ENCODE measurements around the gene DARS1.
A peak's percentile ranks its signal among the peaks of the same experiment; 100 is the strongest.

The DARS1 gene

DNA sequence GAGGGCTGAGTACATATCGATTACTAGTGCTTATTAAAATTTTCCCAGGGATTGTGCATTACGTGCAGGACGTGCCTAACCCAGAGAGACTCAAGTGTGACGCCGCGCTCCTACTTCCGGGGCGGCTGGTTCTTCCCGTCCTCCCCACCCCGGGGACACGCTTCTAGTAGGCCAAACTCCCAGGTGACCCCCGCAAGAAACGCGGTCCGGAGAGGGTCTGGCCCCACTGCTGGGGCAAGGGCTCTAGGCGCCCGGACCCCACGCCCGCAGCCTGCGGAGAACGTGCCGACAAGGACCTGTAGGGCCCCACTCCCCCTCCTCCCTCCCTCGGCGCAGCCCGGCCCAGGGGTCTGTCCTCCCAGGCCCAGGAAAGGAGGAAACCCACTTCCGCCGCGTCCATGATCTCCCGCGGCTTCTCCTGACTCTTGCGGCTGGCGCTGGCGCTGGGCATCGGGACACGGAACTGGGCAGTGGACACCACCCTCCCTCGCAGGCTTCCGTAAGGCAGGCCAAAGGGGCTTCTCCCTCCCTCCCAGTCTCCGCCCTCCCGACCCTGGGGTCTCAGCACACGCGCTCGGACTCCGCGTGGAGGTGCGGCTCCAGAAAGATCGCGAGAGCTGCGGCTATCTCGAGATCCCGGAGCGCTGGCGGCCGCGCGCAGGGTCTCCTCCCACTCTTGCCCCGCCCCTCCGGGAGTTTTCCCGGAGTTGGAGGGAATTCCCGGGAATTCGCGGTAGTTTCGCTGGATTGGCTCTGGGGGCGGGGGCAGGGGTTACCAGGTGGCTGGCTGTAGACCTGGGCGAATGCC lies at the start of gene DARS1:
TSS of gene DARS1 (minus strand) at position 609 of the 808 bp plus-strand sequence. CDS start at position 451, 158 bp downstream.
- no peaks in the 10 kb centered on the region for H3K9me3 ChIP-seq (ENCODE audit: control insufficient read depth, insufficient read depth, low read length)
- peaks cover 4% of the 10 kb centered on the region; the same call in 1 of the 2 replicates for H3K4me1 ChIP-seq (ENCODE audit: insufficient read depth, low read length)
- no peaks in the 10 kb centered on the region; the same call in 1 of the 2 replicates for H3K36me3 ChIP-seq (ENCODE audit: insufficient read depth, low read length)
- H3K9ac ChIP-seq (ENCODE audit: low read depth, low read length), result peak within 1 kb of the TSS; percentile 68

DNA sequence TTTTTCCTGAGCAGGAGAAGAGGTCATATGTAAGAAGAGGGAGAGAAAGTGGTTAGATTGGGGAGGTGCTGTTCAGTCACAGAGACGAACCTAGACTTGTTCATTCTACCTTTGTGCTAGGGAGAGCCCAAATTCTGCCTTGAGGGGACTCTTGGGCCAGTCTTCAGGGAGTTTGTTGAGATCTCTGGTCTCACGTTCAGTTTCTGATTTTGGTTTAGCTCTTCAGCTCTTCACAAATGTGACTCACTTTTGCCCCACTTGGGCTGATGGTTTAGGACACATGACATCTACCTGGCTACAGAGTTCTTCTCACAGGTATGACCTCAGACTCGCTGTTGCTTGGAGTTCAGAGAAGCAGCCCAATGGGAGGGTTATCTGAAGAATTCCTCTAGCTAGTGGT lies 49.2 kb upstream of the DARS1 start:
- Histone ChIP-seq H3K9ac (ENCODE audit: low read depth, low read length) (no peak overlapping the region), H3K9me3 (ENCODE audit: control insufficient read depth, insufficient read depth, low read length) (no peaks in the 10 kb centered on the region), H3K36me3 (ENCODE audit: insufficient read depth, low read length) (no peaks in the 10 kb centered on the region), H3K4me1 (ENCODE audit: insufficient read depth, low read length) (no peaks in the 10 kb centered on the region)

DNA sequence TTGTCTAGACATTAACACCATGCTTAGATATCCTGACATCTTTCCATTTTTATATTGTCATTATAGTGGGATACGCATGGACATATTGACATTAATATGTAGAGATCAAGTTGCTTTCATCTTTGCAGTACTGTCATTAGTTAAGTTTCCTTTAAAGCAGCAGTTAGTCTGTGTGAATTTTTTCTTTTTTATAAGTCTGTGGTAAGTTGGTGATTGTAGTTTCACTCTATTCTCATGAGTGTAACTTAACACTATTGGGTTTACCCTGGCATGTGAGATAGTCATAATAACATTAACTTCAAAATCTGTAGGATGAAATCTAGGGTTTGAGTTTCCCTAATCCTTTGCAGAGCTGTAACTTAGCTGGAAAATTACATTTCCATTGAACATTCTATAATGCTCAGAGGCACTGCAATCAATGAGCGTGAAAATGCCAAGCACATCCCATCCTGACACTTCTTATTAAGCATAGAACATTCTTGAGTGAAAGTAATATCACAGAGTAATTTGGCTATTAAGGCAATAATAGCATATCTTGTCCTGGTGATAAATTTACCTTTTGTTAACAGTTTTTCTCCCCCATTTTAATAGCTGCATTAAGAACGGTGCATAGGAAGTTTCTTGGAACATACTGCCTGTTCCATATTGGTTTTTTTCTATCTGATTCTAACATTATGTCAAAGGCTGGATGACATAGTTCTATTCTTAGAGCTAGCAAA lies 47.5 kb upstream of the DARS1 start:
- Histone ChIP-seq H3K36me3 (ENCODE audit: insufficient read depth, low read length) (no peaks in the 10 kb centered on the region), H3K4me1 (ENCODE audit: insufficient read depth, low read length) (no peaks in the 10 kb centered on the region), H3K9ac (ENCODE audit: low read depth, low read length) (no peak overlapping the region), H3K9me3 (ENCODE audit: control insufficient read depth, insufficient read depth, low read length) (no peaks in the 10 kb centered on the region)

DNA sequence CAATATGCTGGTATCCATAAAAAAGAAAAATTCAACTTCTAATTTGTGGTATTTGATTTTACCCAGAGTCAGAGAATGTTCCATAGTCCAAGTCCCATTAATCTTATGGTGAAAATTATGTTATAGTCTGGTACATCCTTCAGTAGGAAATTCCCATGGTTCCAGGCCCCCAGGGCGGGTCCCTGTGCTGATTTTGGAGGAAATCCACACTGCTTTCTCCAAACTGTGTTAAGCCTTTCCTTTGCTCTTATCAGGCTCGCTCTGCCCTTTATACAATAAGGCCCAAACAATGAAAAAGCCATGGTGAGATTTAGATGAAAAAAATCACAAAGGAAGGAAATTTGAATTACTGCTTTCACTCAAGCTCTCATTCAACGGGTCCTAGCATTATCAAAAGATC lies 46.8 kb upstream of the DARS1 start:
- H3K9me3 ChIP-seq (ENCODE audit: control insufficient read depth, insufficient read depth, low read length), result no peaks in the 10 kb centered on the region
- 0 out of 2 replicates have a peak, but pooled peaks cover 2% of the 10 kb centered on the region for H3K4me1 ChIP-seq (ENCODE audit: insufficient read depth, low read length)
- H3K36me3 ChIP-seq (ENCODE audit: insufficient read depth, low read length), result no peaks in the 10 kb centered on the region
- no peak overlapping the region for H3K9ac ChIP-seq (ENCODE audit: low read depth, low read length)

DNA sequence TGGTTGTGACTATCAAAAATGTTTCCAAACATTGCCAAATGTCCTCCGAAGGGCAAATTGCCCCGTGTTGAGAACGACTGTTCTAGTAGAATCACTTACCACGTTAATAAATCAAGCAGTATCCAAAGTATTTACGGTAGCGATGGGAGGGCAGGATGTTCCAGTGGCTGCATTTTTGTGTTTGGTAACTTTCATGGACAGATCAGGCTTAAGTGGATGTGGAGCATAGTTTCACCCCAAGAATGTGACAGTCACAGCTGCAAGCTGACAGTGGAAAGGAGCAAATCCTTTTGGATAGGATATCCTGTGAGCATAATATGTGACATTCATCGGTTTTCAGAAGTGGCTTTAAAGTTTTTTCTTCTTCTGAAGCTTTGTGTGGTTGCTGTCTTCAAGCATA lies 46.3 kb upstream of the DARS1 start:
- Histone ChIP-seq H3K4me1 (ENCODE audit: insufficient read depth, low read length) (0 out of 2 replicates have a peak, but pooled peaks cover 4% of the 10 kb centered on the region), H3K9me3 (ENCODE audit: control insufficient read depth, insufficient read depth, low read length) (no peaks in the 10 kb centered on the region), H3K36me3 (ENCODE audit: insufficient read depth, low read length) (no peaks in the 10 kb centered on the region), H3K9ac (ENCODE audit: low read depth, low read length) (no peak overlapping the region)

DNA sequence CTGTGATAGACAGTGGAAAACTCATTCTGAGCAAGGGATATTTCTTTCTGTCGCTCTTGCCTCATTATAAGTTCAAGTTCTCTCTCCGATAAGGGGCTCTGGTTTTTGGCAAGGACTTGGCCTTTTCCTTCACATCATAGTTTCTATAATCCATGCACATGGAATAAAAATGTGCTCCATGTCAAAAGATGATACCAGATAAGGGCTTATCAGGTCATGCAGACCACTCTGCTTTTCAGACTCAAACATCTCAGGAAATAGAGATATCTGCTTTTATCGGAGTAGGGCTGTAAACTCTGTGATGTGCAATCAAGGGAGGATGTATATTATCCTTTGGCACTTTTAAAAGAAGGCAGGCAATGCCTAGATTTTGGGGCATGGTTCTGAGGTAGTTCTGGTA lies 45.0 kb upstream of the DARS1 start:
- no peak overlapping the region for H3K9ac ChIP-seq (ENCODE audit: low read depth, low read length)
- no peaks in the 10 kb centered on the region for H3K9me3 ChIP-seq (ENCODE audit: control insufficient read depth, insufficient read depth, low read length)
- H3K4me1 ChIP-seq (ENCODE audit: insufficient read depth, low read length), result 0 out of 2 replicates have a peak, but pooled peaks cover 4% of the 10 kb centered on the region
- no peaks in the 10 kb centered on the region for H3K36me3 ChIP-seq (ENCODE audit: insufficient read depth, low read length)

DNA sequence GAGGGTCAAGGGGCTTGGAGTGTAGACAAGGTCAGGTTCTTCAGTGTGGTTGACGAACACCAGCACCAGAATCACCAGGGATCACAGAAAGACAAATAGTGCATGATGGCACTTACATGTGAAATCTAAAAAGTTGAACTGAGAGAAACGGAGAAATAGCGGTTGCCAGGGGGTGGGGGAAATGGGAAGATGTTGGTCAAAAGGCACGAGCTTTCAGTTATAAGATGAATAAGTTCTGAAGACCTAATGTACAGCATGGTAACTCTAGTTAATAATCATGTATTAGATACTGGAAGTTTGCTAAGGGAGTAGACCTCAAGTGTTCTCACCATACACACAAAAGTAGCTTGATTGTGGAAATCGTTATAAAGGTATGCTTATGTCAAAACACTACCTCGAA lies 43.7 kb upstream of the DARS1 start:
- Histone ChIP-seq H3K9ac (ENCODE audit: low read depth, low read length) (no peak overlapping the region), H3K36me3 (ENCODE audit: insufficient read depth, low read length) (no peaks in the 10 kb centered on the region), H3K9me3 (ENCODE audit: control insufficient read depth, insufficient read depth, low read length) (no peaks in the 10 kb centered on the region), H3K4me1 (ENCODE audit: insufficient read depth, low read length) (0 out of 2 replicates have a peak, but pooled peaks cover 4% of the 10 kb centered on the region)

DNA sequence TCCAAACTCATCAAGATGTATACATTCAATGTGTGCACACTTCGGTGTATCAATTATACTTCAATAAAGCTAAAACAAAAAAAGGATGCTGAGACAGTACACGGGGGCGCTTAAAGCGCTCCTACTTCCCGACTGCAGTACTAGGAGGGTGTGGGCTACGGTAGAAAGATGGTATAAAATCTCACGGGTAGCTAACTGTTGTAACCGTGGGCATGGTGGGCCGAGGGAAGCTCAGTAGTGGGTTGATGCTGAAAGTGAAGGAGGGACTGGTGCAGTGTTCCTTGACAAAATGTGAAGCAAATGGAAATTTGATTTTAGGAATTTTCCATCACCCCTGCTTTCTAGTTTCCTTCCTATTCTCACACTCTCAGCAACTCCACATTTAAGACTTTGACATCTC lies 42.6 kb upstream of the DARS1 start:
- 0 out of 2 replicates have a peak, but pooled peaks cover 4% of the 10 kb centered on the region for H3K4me1 ChIP-seq (ENCODE audit: insufficient read depth, low read length)
- no peak overlapping the region for H3K9ac ChIP-seq (ENCODE audit: low read depth, low read length)
- no peaks in the 10 kb centered on the region for H3K36me3 ChIP-seq (ENCODE audit: insufficient read depth, low read length)
- no peaks in the 10 kb centered on the region for H3K9me3 ChIP-seq (ENCODE audit: control insufficient read depth, insufficient read depth, low read length)

DNA sequence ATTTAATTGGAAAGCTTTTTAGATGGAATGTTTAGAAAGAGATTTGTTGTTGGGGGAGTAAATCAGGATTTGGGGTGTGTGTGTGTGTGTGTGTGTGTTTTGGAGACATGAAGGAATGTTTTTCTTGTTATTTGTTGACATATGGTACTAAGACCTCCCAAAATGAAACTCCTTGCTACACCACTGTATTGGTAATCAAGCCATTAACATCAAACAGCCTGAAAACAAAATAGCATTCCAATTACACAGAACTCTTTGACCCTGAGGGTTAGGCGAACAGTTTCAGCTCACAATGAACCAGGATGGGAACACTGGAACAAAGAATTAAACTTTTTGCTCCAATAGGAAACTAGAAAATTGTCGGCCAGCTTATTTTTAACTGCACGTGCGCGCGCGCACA lies 41.7 kb upstream of the DARS1 start:
- Histone ChIP-seq H3K9ac (ENCODE audit: low read depth, low read length) (no peak overlapping the region), H3K4me1 (ENCODE audit: insufficient read depth, low read length) (0 out of 2 replicates have a peak, but pooled peaks cover 4% of the 10 kb centered on the region), H3K36me3 (ENCODE audit: insufficient read depth, low read length) (no peaks in the 10 kb centered on the region), H3K9me3 (ENCODE audit: control insufficient read depth, insufficient read depth, low read length) (no peaks in the 10 kb centered on the region)

DNA sequence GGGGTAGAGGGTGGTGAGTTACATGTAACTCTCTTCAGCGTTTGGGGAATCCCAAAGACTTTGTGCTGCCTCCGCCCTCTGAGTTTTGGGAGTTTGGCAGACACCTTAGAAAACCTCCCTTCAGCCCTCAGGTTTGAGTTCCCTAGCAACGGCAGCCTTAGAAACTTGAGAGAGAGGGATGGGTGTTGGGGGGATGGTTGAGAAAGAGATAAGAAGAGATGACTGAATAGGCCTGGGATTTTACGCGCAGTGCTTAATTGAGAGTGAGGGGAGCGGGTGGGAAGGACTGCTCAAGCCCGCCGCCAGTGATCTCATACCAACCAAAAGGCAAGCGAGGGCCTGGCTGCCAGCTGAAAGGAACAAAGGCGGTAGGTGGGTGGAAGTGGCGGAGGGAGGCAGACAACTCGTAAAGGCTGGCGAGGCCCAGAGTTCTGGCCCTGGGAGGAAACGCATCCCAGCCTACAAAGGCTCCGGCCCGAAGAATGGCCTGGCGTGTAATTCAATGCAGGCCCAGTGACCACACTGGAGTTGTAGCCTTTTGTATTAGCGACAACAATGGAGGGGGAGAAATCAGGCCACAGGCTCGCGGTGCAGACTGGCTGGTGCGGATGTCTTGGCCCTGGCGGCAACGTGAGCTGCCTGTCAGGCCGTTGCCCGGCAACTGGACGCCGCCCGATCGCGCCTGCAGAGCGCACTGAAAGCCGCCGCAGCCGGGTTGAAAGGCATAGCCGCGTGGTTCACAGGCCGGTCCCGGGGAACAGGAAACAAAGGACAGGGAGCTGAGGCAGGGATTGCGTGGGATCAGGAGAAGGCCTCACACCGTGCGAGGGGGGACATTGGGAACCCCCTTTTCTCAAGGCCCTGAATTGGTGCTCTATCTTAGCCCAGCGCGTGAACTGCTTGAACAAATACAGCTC lies 39.9 kb upstream of the DARS1 start:
- peak overlapping the region; percentile 60; the same call in 1 of the 2 replicates for H3K9ac ChIP-seq (ENCODE audit: low read depth, low read length)
- H3K4me1 ChIP-seq (ENCODE audit: insufficient read depth, low read length), result 0 out of 2 replicates have a peak, but pooled peaks cover 4% of the 10 kb centered on the region
- H3K9me3 ChIP-seq (ENCODE audit: control insufficient read depth, insufficient read depth, low read length), result no peaks in the 10 kb centered on the region
- no peaks in the 10 kb centered on the region for H3K36me3 ChIP-seq (ENCODE audit: insufficient read depth, low read length)

DNA sequence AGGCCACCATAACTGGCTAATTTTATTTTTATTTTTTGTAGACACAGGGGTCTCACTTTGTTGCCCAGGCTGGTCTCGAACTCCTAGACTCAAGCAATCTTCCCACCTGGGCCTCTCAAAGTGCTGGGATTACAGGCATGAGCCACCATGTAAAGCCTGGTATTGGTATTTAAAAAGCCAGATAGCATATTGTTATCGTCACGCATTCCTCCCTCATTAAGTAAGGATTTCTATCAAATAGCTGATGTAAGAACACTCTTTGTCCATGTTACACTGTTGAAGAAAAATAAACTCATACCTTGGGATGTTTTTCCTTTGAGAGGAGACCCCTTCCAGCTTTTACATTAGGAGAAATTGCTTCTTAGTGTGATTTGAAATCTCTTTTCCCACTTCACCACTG lies 39.2 kb upstream of the DARS1 start:
- 0 out of 2 replicates have a peak, but pooled peaks cover 4% of the 10 kb centered on the region for H3K4me1 ChIP-seq (ENCODE audit: insufficient read depth, low read length)

DNA sequence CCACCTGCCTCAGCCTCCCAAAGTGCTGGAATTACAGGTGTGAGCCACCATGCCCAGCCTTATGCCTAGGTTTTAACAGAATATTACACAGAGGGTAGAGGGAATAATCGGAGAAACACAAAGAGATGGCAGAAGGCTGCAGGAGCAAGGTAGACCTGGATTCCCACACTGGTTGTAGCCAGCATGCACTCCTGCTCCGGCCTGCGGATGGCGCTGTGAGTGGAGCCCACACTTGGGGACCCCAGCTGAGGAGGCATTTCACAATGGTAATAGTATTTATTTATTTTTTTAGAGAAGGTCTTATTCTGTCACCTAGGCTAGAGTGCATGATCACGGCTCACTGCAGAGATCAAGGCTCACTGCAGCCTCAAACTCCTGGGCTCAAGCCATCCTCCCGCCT lies 38.8 kb upstream of the DARS1 start:
- H3K4me1 ChIP-seq (ENCODE audit: insufficient read depth, low read length), result 0 out of 2 replicates have a peak, but pooled peaks cover 4% of the 10 kb centered on the region
- H3K9ac ChIP-seq (ENCODE audit: low read depth, low read length), result no peak overlapping the region
- H3K9me3 ChIP-seq (ENCODE audit: control insufficient read depth, insufficient read depth, low read length), result no peaks in the 10 kb centered on the region
- no peaks in the 10 kb centered on the region for H3K36me3 ChIP-seq (ENCODE audit: insufficient read depth, low read length)

More for the DNA sequence above, 39.2 kb upstream of the DARS1 start:
- Histone ChIP-seq H3K36me3 (ENCODE audit: insufficient read depth, low read length) (no peaks in the 10 kb centered on the region), H3K9ac (ENCODE audit: low read depth, low read length) (0 out of 2 replicates have a peak overlapping the region, but pooled peaks have one; percentile 60), H3K9me3 (ENCODE audit: control insufficient read depth, insufficient read depth, low read length) (no peaks in the 10 kb centered on the region)

DNA sequence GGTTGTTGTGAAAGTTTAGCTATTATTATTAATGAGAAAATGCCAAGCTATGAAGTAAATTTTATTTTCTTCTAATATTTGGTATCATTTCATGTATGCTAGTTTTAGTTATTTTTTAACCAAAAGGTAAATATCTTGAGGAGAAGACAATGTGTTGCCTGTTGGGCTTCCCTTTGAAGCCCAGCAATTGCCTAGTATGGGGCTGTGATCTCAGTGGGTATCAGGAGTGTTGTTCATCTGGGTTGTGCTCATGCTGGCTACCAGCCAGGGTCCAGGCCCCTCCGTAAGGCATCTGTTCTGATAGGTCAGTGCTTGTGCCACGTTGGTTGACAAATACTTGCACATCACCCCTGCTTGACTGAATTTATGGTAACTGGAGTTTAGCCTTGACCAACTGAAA lies 38.0 kb upstream of the DARS1 start:
- Histone ChIP-seq H3K36me3 (ENCODE audit: insufficient read depth, low read length) (no peaks in the 10 kb centered on the region), H3K9me3 (ENCODE audit: control insufficient read depth, insufficient read depth, low read length) (no peaks in the 10 kb centered on the region), H3K4me1 (ENCODE audit: insufficient read depth, low read length) (0 out of 2 replicates have a peak, but pooled peaks cover 4% of the 10 kb centered on the region), H3K9ac (ENCODE audit: low read depth, low read length) (no peak overlapping the region)
